Endodermal cell (in vitro differentiated cells): ENCODE measurements around the gene C6. TPM values are rescaled to one million over a fixed set of nuclear protein-coding genes. Genes with fewer than 3 reads are reported as not detected.

Experiments
- DNase-seq: peaks from one replicate; pipeline ENCODE4 v3.0.0-alpha.2; 2017
- H3K27ac ChIP-seq: 2 replicates; pipeline ENCODE4 v1.5.1; 2013; ENCODE audit warnings: mild to moderate bottlenecking, low read depth, low read length, moderate library complexity
- H3K27me3 ChIP-seq: 2 replicates; pipeline ENCODE4 v1.6.1; 2013; ENCODE audit warnings: mild to moderate bottlenecking, low read length, moderate library complexity; ENCODE audit not compliant: insufficient read depth, control insufficient read depth, poor library complexity, severe bottlenecking
- H3K36me3 ChIP-seq: 2 replicates; pipeline ENCODE4 v1.7.0; 2013; ENCODE audit warnings: mild to moderate bottlenecking, low read length, moderate library complexity; ENCODE audit not compliant: control insufficient read depth, insufficient read depth
- H3K4me1 ChIP-seq: one replicate; pipeline ENCODE4 v1.7.0; 2013; ENCODE audit warnings: low read length; ENCODE audit not compliant: control insufficient read depth, insufficient read depth
- H3K4me3 ChIP-seq: 2 replicates; pipeline ENCODE4 v1.5.1; 2013; ENCODE audit warnings: mild to moderate bottlenecking, low read length, moderate library complexity
- H3K9ac ChIP-seq: 2 replicates; pipeline ENCODE4 v1.6.1; 2013; ENCODE audit warnings: mild to moderate bottlenecking, low read length, moderate library complexity; ENCODE audit not compliant: poor library complexity, severe bottlenecking; ENCODE audit errors: extremely low read depth
- H3K9me3 ChIP-seq: 2 replicates; pipeline ENCODE4 v1.6.1; 2013; ENCODE audit warnings: mild to moderate bottlenecking, low read length, moderate library complexity; ENCODE audit not compliant: control insufficient read depth
- H3K27ac Mint-ChIP-seq: 2 replicates; pipeline ENCODE4 v1.8.0; 2020; ENCODE audit warnings: mixed read lengths
- H3K27me3 Mint-ChIP-seq: 2 replicates; pipeline ENCODE4 v1.8.0; 2021; ENCODE audit warnings: mild to moderate bottlenecking, mixed read lengths; ENCODE audit not compliant: insufficient read depth
- H3K36me3 Mint-ChIP-seq: 2 replicates; pipeline ENCODE4 v1.8.0; 2020; ENCODE audit warnings: low read depth, mixed read lengths
- H3K4me1 Mint-ChIP-seq: 2 replicates; pipeline ENCODE4 v1.8.0; 2020; ENCODE audit warnings: mixed read lengths
- H3K4me3 Mint-ChIP-seq: 2 replicates; pipeline ENCODE4 v1.8.0; 2020; ENCODE audit warnings: mild to moderate bottlenecking, moderate library complexity, mixed read lengths
- H3K9me3 Mint-ChIP-seq: 2 replicates; pipeline ENCODE4 v1.8.0; 2020; ENCODE audit warnings: mild to moderate bottlenecking, mixed read lengths
- WGBS, 2 experiments: methylation state at CpG; one replicate each; pipeline versions ENCODE4 v1.1.5 to v1.1.7; 2013; ENCODE audit warnings: missing lambda C conversion rate in 2 of 2, mixed read lengths in 1 of 2; ENCODE audit not compliant: insufficient coverage in 1 of 2, insufficient read length in 1 of 2; 5-methylcytosine and 5-hydroxymethylcytosine counted together
- total RNA-seq, 2 donors: library from RNA; stranded (reverse); fragmentation: NEBNext Ultra II Directional in 1 of 2; extraction: Animal tissue kit (Norgen Biotek cat#: 25700) in 1 of 2; gene quantifications; 2 replicates in 1 of 2; 3 replicates in 1 of 2; pipeline ENCODE4 v1.2.1, GENCODE V29; 2021
- TF ChIP-seq, protein P1 (sequence below): fragments of 200-600 bp; sonication (generic); conservative IDR thresholded peaks from 2 replicates; pipeline ENCODE4 v1.5.0; 2021; ENCODE audit warnings: antibody characterized with exemption, mild to moderate bottlenecking

C6 gene
- total RNA-seq, 2 donors from 2014 or later: 0.38 TPM; not detected in 1

GRCh38 chr5:41223962-41224361, 10.6 kb upstream of the C6 start:
- TF ChIP-seq, protein P1, sequence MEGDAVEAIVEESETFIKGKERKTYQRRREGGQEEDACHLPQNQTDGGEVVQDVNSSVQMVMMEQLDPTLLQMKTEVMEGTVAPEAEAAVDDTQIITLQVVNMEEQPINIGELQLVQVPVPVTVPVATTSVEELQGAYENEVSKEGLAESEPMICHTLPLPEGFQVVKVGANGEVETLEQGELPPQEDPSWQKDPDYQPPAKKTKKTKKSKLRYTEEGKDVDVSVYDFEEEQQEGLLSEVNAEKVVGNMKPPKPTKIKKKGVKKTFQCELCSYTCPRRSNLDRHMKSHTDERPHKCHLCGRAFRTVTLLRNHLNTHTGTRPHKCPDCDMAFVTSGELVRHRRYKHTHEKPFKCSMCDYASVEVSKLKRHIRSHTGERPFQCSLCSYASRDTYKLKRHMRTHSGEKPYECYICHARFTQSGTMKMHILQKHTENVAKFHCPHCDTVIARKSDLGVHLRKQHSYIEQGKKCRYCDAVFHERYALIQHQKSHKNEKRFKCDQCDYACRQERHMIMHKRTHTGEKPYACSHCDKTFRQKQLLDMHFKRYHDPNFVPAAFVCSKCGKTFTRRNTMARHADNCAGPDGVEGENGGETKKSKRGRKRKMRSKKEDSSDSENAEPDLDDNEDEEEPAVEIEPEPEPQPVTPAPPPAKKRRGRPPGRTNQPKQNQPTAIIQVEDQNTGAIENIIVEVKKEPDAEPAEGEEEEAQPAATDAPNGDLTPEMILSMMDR: no peak
- DNase-seq: no peak
- Histone ChIP-seq H3K36me3 (no peaks in the 10 kb centered on the region), H3K27me3 (no peaks in the 10 kb centered on the region), H3K4me3 (no peak overlapping the region), H3K9ac (no peak overlapping the region), H3K4me1 (no peaks in the 10 kb centered on the region), H3K27ac (no peak overlapping the region), H3K9me3 (no peaks in the 10 kb centered on the region)
- Mint-ChIP-seq H3K27me3 (no peaks in the 10 kb centered on the region), H3K4me3 (no peak overlapping the region), H3K27ac (no peak overlapping the region), H3K36me3 (peaks cover 2% of the 10 kb centered on the region), H3K9me3 (peaks cover 24% of the 10 kb centered on the region), H3K4me1 (no peaks in the 10 kb centered on the region)
- 100% methylated on average over 1 of the region's 2 CpGs; no CpG with 5 or more reads in 1 of the 2 experiments for WGBS, 2 experiments

DNA sequence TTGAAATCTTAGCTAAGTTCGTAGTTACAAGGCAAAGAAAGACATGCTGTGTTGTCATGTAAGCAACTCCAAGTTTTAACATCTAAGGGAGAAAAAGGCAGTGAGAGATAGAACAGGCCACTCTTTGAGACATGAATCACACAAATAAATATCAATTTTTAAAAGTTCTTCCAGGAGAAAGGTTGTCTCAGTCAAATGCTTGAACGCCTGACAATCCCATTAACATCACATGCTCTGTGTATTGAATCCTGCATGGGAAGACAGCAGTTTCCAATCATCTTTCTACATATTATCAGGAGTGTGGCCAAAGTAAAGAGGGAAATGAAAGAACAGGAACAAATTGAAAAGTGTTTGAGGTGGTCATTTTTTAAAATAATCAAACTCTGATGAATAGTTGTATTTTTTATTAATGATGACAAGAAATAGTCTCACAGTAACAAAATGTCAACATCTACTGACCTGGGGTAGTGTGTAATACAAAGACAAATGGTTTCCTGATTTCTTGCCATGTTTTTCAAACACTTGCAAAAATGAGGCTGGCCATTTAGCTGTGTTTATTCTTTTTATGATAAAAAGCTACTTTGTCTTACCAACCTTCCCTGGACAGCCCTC, 6.4 kb upstream of the C6 start:
- H3K4me1 Mint-ChIP-seq: no peaks in the 10 kb centered on the region
- no peaks in the 10 kb centered on the region for H3K27me3 Mint-ChIP-seq
- Histone ChIP-seq H3K9me3 (no peaks in the 10 kb centered on the region), H3K9ac (no peak overlapping the region), H3K36me3 (no peaks in the 10 kb centered on the region), H3K4me3 (no peak overlapping the region), H3K27ac (no peak overlapping the region), H3K27me3 (no peaks in the 10 kb centered on the region), H3K4me1 (no peaks in the 10 kb centered on the region)
- DNase-seq: no peak
- 80 to 90% methylated on average over 1 to 2 of the region's 2 CpGs for WGBS, 2 experiments
- H3K27ac Mint-ChIP-seq: no peak overlapping the region
- no peaks in the 10 kb centered on the region for H3K9me3 Mint-ChIP-seq
- TF ChIP-seq, protein P1: no peak
- no peaks in the 10 kb centered on the region for H3K36me3 Mint-ChIP-seq
- H3K4me3 Mint-ChIP-seq: no peak overlapping the region

- H3K4me3 ChIP-seq: no peak overlapping the region
- H3K4me1 ChIP-seq: no peaks in the 10 kb centered on the region
- H3K36me3 Mint-ChIP-seq: no peaks in the 10 kb centered on the region
- no peaks in the 10 kb centered on the region for H3K27me3 Mint-ChIP-seq
- H3K4me3 Mint-ChIP-seq: no peak overlapping the region
- H3K9me3 Mint-ChIP-seq: no peaks in the 10 kb centered on the region
- H3K36me3 ChIP-seq: no peaks in the 10 kb centered on the region
- 91 to 100% methylated on average over 1 of the region's 1 CpG for WGBS, 2 experiments
- H3K27me3 ChIP-seq: no peaks in the 10 kb centered on the region
- H3K4me1 Mint-ChIP-seq: no peaks in the 10 kb centered on the region
- H3K27ac Mint-ChIP-seq: no peak overlapping the region
- no peak for DNase-seq
- H3K27ac ChIP-seq: no peak overlapping the region
- TF ChIP-seq, protein P1: no peak
- H3K9ac ChIP-seq: no peak overlapping the region
- no peaks in the 10 kb centered on the region for H3K9me3 ChIP-seq
Measured at GRCh38 chr5:41218929-41219657, 5.8 kb upstream of the C6 start.
